B cell (primary cell): ENCODE data around the gene RFX4. TPM values are rescaled to one million over a fixed set of nuclear protein-coding genes. Genes with fewer than 3 reads are reported as not detected.

Source experiments
- ATAC-seq: fragments of 200-7000 bp; cut with Tn5 transposase; one replicate; pipeline ENCODE4 v1.10.0; 2021; ENCODE audit warnings: low read depth, mild to moderate bottlenecking, moderate number of reproducible peaks, moderate library complexity
- CTCF ChIA-PET: fragments of 350-600 bp; sonication (Branson Sonifier 250); formaldehyde crosslinking; loops from one replicate; lab custom pipeline; 2021; ENCODE audit warnings: antibody characterized with exemption, inconsistent platforms; lab: Charles Lee
- POLR2A ChIA-PET: fragments of 350-600 bp; sonication (Branson Sonifier 250); formaldehyde crosslinking; loops from one replicate; lab custom pipeline; 2021; ENCODE audit warnings: antibody characterized with exemption; lab: Charles Lee
- DNase-seq: peaks from one replicate; pipeline ENCODE4 v3.0.0; 2013
- H2AFZ ChIP-seq: 2 replicates; pipeline ENCODE4 v1.6.1; 2012; ENCODE audit warnings: mild to moderate bottlenecking, low read depth, low read length; ENCODE audit not compliant: insufficient read depth, poor library complexity, severe bottlenecking
- H3K27ac ChIP-seq, 2 donors: 1 replicate in 1 of 2; 2 replicates in 1 of 2; pipeline ENCODE4 v1.5.1; 2012 to 2013; ENCODE audit warnings: low read length in 2 of 2, mild to moderate bottlenecking in 2 of 2, moderate library complexity in 1 of 2
- H3K27me3 ChIP-seq, 4 experiments: fragments of 200-600 bp in 1 of 4; sonication (generic) in 1 of 4; replicated peaks in 1 of 4; 1 replicate in 2 of 4; 2 replicates in 2 of 4; pipeline versions ENCODE4 v1.6.1 to v1.7.0; 2013 to 2016; ENCODE audit warnings: low read length in 3 of 4, mild to moderate bottlenecking in 2 of 4, mixed read lengths in 1 of 4, moderate library complexity in 1 of 4; ENCODE audit not compliant: insufficient read depth in 4 of 4, control insufficient read depth in 3 of 4; ENCODE audit errors: control extremely low read depth in 1 of 4
- H3K36me3 ChIP-seq, 2 experiments: replicated peaks in 1 of 2; 1 replicate in 1 of 2; 2 replicates in 1 of 2; pipeline versions ENCODE4 v1.6.1 to v1.7.1; 2013; ENCODE audit warnings: low read length in 1 of 2; ENCODE audit not compliant: insufficient read depth in 2 of 2, control insufficient read depth in 1 of 2; ENCODE audit errors: control extremely low read depth in 1 of 2, extremely low read depth in 1 of 2
- H3K4me1 ChIP-seq, 2 donors: fragments of 200-600 bp in 1 of 2; sonication (generic) in 1 of 2; 1 replicate in 1 of 2; 2 replicates in 1 of 2; pipeline versions ENCODE4 v1.5.1 to v1.6.1; 2013 to 2017; ENCODE audit warnings: low read length in 2 of 2; ENCODE audit not compliant: control insufficient read depth in 2 of 2, insufficient read depth in 2 of 2
- H3K4me2 ChIP-seq: replicated peaks from 2 replicates; pipeline ENCODE3; 2012; ENCODE audit warnings: mild to moderate bottlenecking, low read depth, low read length; ENCODE audit not compliant: poor library complexity, severe bottlenecking
- H3K4me3 ChIP-seq, 5 experiments: fragments of 200-600 bp in 1 of 5; sonication (generic) in 1 of 5; 1 replicate in 3 of 5; 2 replicates in 2 of 5; pipeline versions ENCODE4 v1.5.1 to v1.7.0; 2011 to 2016; ENCODE audit warnings: low read length in 4 of 5, mild to moderate bottlenecking in 4 of 5, low read depth in 2 of 5, control low read depth in 1 of 5, moderate library complexity in 1 of 5; ENCODE audit not compliant: insufficient read depth in 1 of 5; ENCODE audit errors: control extremely low read depth in 1 of 5, extremely low read depth in 1 of 5
- H3K79me2 ChIP-seq: fragments of 200-600 bp; sonication (generic); one replicate; pipeline ENCODE4 v1.6.0; 2016; ENCODE audit warnings: low read length; ENCODE audit not compliant: control insufficient read depth, insufficient read depth
- H3K9ac ChIP-seq: fragments of 200-600 bp; sonication (generic); 2 replicates; pipeline ENCODE4 v1.6.1; 2017; ENCODE audit warnings: mild to moderate bottlenecking, low read length, moderate library complexity
- H3K9me3 ChIP-seq, 3 donors: one replicate each; pipeline versions ENCODE4 v1.6.1 to v1.7.1; 2013; ENCODE audit warnings: low read length in 2 of 3; ENCODE audit not compliant: control insufficient read depth in 2 of 3, insufficient read depth in 1 of 3; ENCODE audit errors: control extremely low read depth in 1 of 3
- H4K20me1 ChIP-seq: 2 replicates; pipeline ENCODE4 v1.6.0; 2012; ENCODE audit warnings: mild to moderate bottlenecking, low read length; ENCODE audit not compliant: insufficient read depth, control insufficient read depth, poor library complexity, severe bottlenecking
- H3K27ac Mint-ChIP-seq: one replicate; pipeline ENCODE4 v1.8.0; 2021; ENCODE audit warnings: mixed read lengths
- H3K27me3 Mint-ChIP-seq: one replicate; pipeline ENCODE4 v1.8.0; 2021; ENCODE audit warnings: mixed read lengths
- H3K4me1 Mint-ChIP-seq: one replicate; pipeline ENCODE4 v1.8.0; 2021; ENCODE audit warnings: mixed read lengths
- H3K4me3 Mint-ChIP-seq: one replicate; pipeline ENCODE4 v1.8.0; 2021; ENCODE audit warnings: mixed read lengths
- H3K9me3 Mint-ChIP-seq: one replicate; pipeline ENCODE4 v1.8.0; 2022; ENCODE audit warnings: mixed read lengths; ENCODE audit not compliant: insufficient read depth
- EZH2 ChIP-seq: IDR thresholded peaks from 2 replicates; pipeline ENCODE4 v1.6.1; 2012; ENCODE audit warnings: borderline replicate concordance, low read depth, mild to moderate bottlenecking, moderate library complexity, low read length; ENCODE audit not compliant: insufficient read depth, poor library complexity, severe bottlenecking
- intact Hi-C: fragments of 100-400 bp; cut with micrococcal nuclease; formaldehyde crosslinking; loops from one replicate; pipeline ENCODE4 v1.10.0; 2022
- polyA plus RNA-seq: library from polyadenylated mRNA; depleted of rRNA; stranded (reverse); fragments of >200 nt; gene quantifications from 2 replicates; pipeline ENCODE4 v1.2.3, GENCODE V29; 2012
- total RNA-seq, 2 donors: library from RNA; stranded (reverse); fragments of 120-200 nt in 1 of 2; gene quantifications; 1 replicate in 1 of 2; 2 replicates in 1 of 2; pipeline versions ENCODE4 v1.2.3 to v1.2.4, GENCODE V29; 2013 to 2022
- TF ChIP-seq, protein P1 (sequence below): fragments of 200-600 bp; IDR thresholded peaks from one replicate; pipeline ENCODE4 v1.8.0; 2022; ENCODE audit warnings: antibody characterized with exemption, mild to moderate bottlenecking

RFX4 gene
- total and polyA plus RNA-seq, 2 donors (not counting 1 experiment from before 2014, with no cell fraction given) = not detected

DNA sequence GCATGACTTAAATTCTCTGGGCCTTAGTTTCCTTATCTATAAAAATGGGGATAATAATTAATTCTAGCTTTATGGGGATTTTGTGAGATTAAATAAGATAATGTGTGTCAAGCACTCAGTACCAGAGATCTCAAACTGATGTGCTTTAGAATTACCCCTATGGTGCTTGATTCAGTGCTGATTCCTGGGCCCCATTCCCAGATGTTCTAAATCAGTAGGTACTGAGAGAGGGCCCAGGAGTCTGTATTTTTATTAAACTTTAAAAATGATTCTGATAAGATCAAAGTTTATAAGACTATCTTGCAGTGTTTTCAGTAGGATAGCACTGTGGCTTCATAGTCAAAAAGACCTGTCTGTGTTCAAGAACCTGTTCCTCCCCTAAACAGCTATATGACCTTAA lies 102.6 kb downstream of the RFX4 start:
- CTCF ChIA-PET = no interaction called here
- no peaks in the 10 kb centered on the region for H3K36me3 ChIP-seq
- H2AFZ ChIP-seq = no peak overlapping the region
- Mint-ChIP-seq H3K4me1 (no peaks in the 10 kb centered on the region), H3K9me3 (no peaks in the 10 kb centered on the region), H3K27ac (no peak overlapping the region), H3K27me3 (peaks cover 32% of the 10 kb centered on the region), H3K4me3 (no peak overlapping the region)
- H3K79me2 ChIP-seq = no peaks in the 10 kb centered on the region
- no peak overlapping the region for H3K27ac ChIP-seq
- H4K20me1 ChIP-seq = no peaks in the 10 kb centered on the region
- DNase-seq (no peak), ATAC-seq (no peak)
- intact Hi-C loops = no loop called here
- peaks cover 0 to 3% (median 0%) of the 10 kb centered on the region in 4 experiments for H3K27me3 ChIP-seq
- no peak overlapping the region for H3K4me2 ChIP-seq
- H3K4me3 ChIP-seq = no peak overlapping the region
- no peak overlapping the region for H3K9ac ChIP-seq
- POLR2A ChIA-PET = no interaction called here
- TF ChIP-seq, protein P1, sequence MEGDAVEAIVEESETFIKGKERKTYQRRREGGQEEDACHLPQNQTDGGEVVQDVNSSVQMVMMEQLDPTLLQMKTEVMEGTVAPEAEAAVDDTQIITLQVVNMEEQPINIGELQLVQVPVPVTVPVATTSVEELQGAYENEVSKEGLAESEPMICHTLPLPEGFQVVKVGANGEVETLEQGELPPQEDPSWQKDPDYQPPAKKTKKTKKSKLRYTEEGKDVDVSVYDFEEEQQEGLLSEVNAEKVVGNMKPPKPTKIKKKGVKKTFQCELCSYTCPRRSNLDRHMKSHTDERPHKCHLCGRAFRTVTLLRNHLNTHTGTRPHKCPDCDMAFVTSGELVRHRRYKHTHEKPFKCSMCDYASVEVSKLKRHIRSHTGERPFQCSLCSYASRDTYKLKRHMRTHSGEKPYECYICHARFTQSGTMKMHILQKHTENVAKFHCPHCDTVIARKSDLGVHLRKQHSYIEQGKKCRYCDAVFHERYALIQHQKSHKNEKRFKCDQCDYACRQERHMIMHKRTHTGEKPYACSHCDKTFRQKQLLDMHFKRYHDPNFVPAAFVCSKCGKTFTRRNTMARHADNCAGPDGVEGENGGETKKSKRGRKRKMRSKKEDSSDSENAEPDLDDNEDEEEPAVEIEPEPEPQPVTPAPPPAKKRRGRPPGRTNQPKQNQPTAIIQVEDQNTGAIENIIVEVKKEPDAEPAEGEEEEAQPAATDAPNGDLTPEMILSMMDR = no peak
- TF ChIP-seq EZH2 = no peak
- H3K9me3 ChIP-seq = no peaks in the 10 kb centered on the region
- no peaks in the 10 kb centered on the region for H3K4me1 ChIP-seq

DNA sequence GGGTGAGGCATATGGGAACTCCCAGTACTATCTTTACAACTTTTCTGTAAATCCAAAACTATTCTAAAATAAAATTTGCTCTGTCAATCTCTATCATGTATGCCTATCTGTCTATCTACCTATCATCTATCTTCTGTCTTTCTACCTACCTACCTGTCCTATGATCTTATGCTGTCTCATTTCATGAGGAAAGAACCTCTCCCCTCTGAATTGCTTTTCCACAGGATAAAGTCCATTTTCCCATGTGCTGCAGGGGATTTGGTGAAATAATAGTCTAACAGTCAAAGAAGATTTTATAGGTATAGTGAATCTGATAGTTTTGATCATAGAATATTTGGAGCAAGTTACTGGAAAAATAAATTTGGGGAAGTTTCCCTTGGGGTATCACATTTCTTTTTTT lies 104.9 kb downstream of the RFX4 start:
- H3K36me3 ChIP-seq = no peaks in the 10 kb centered on the region
- no peak overlapping the region for H3K4me3 ChIP-seq
- no peaks in the 10 kb centered on the region for H3K4me1 ChIP-seq
- no peaks in the 10 kb centered on the region for H4K20me1 ChIP-seq
- CTCF ChIA-PET = no interaction called here
- ATAC-seq (no peak), DNase-seq (no peak)
- H3K79me2 ChIP-seq = no peaks in the 10 kb centered on the region
- H3K9me3 ChIP-seq = no peaks in the 10 kb centered on the region
- intact Hi-C loops = no loop called here
- H3K27me3 Mint-ChIP-seq = peaks cover 32% of the 10 kb centered on the region
- H2AFZ ChIP-seq = no peak overlapping the region
- H3K4me1 Mint-ChIP-seq = no peaks in the 10 kb centered on the region
- H3K27ac ChIP-seq = no peak overlapping the region
- TF ChIP-seq, protein P1 = no peak
- TF ChIP-seq EZH2 = no peak
- H3K4me3 Mint-ChIP-seq = no peak overlapping the region
- POLR2A ChIA-PET = no interaction called here
- no peak overlapping the region for H3K4me2 ChIP-seq
- H3K9ac ChIP-seq = no peak overlapping the region
- no peak overlapping the region for H3K27ac Mint-ChIP-seq
- H3K9me3 Mint-ChIP-seq = no peaks in the 10 kb centered on the region
- peaks cover 0 to 5% (median 0%) of the 10 kb centered on the region in 4 experiments for H3K27me3 ChIP-seq
